Measurements from ENCODE around the gene WIPF2. TPM values are rescaled to one million over a fixed set of nuclear protein-coding genes. Genes with fewer than 3 reads are reported as not detected.

The WIPF2 gene
- total and polyA plus RNA-seq, 12 donors, result 5.2 to 30.2 (median 15.2) TPM

DNA sequence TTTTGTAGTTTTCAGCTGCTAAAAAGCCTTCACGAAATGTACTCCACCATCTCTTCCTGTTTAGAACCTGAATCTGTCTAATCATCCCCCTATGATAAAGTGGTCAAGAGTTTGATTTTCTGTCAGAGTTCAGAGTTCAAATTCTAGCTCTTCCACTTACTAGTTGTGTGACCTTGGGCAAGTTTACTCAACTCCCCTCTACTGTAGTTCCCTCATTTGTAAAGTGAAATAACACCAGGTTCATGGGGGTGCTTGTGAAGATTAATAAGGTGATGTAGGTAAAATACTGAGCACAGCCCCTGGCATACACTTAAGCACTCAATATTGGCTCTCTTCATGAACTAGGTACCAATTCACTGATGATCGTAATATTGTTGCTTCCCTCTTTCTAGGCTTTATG lies 67.4 kb downstream of the WIPF2 start:
- peaks cover 0 to 18% of the 10 kb centered on the region in 2 donors for H3K4me1 ChIP-seq (replicated peaks in 1 of 2)
- WGBS, 4 donors, result 92 to 98% (median 96%) methylated on average over 2 of the region's 2 CpGs
- no peaks in the 10 kb centered on the region for H3K9me3 ChIP-seq (replicated peaks in 1 of 3)
- H3K4me3 ChIP-seq, result no peak overlapping the region
- no peak overlapping the region for H3K27ac ChIP-seq
- DNase-seq, result no peak
- intact Hi-C loops (cut with DNase I), result loop anchor here in 1 of 2 donors (5.0 kb wide), 1 partner anchor 84 kb away; no protein-coding TSS in a partner anchor
- no peaks in the 10 kb centered on the region for H3K36me3 ChIP-seq (replicated peaks in 1 of 2)
- no peak for TF ChIP-seq POLR2A (IDR thresholded peaks at IDR 0.05)
- no peak for TF ChIP-seq CTCF (IDR thresholded peaks at IDR 0.05)
- H3K27me3 ChIP-seq, result no peaks in the 10 kb centered on the region

GRCh38 chr17:40287159-40287493 lies 68.0 kb downstream of the WIPF2 start:
- intact Hi-C loops (cut with DNase I), result loop anchor here in 1 of 2 donors (5.0 kb wide), 1 partner anchor 85 kb away; no protein-coding TSS in a partner anchor
- H3K9me3 ChIP-seq (replicated peaks in 1 of 3), result no peaks in the 10 kb centered on the region
- 33 to 40% (median 38%) methylated on average over 4 of the region's 4 CpGs for WGBS, 4 donors
- no peaks in the 10 kb centered on the region for H3K36me3 ChIP-seq (replicated peaks in 1 of 2)
- TF ChIP-seq POLR2A (IDR thresholded peaks at IDR 0.05) (no peak), CTCF (IDR thresholded peaks at IDR 0.05) (no peak)
- H3K4me3 ChIP-seq, result peak overlapping the region in 1 of 4 donors; percentile 63
- H3K4me1 ChIP-seq (replicated peaks in 1 of 2), result peaks cover 0 to 18% of the 10 kb centered on the region in 2 donors
- DNase-seq, result no peak
- H3K27me3 ChIP-seq, result no peaks in the 10 kb centered on the region
- H3K27ac ChIP-seq, result no peak overlapping the region

GRCh38 chr17:40287494-40288369 lies 68.6 kb downstream of the WIPF2 start, which contains the start of gene CDC6:
Gene CDC6, plus strand, starts transcription at chr17:40287879. Its CDS starts 1,542 bp downstream, at chr17:40289421.
- intact Hi-C loops (cut with DNase I), result loop anchor here in 1 of 2 donors (5.0 kb wide), 1 partner anchor 85 kb away; no protein-coding TSS in a partner anchor
- TF ChIP-seq POLR2A (IDR thresholded peaks at IDR 0.05), result peak in 1 of 2 donors; percentile 40
- TF ChIP-seq CTCF (IDR thresholded peaks at IDR 0.05), result no peak
- Histone ChIP-seq H3K27me3 (no peaks in the 10 kb centered on the region), H3K36me3 (replicated peaks in 1 of 2) (no peaks in the 10 kb centered on the region), H3K27ac (peak within 1 kb of the TSS in 2 of 5 donors; percentile 21 to 47), H3K4me1 (replicated peaks in 1 of 2) (peaks cover 0 to 18% of the 10 kb centered on the region in 2 donors), H3K9me3 (replicated peaks in 1 of 3) (no peaks in the 10 kb centered on the region), H3K4me3 (peak within 1 kb of the TSS in 2 of 4 donors; percentile 40 to 63)
- DNase-seq, result peak; percentile 98 to 100 (median 99)
- 0% methylated on average over 20 to 47 of the region's 47 CpGs for WGBS, 4 donors

DNA sequence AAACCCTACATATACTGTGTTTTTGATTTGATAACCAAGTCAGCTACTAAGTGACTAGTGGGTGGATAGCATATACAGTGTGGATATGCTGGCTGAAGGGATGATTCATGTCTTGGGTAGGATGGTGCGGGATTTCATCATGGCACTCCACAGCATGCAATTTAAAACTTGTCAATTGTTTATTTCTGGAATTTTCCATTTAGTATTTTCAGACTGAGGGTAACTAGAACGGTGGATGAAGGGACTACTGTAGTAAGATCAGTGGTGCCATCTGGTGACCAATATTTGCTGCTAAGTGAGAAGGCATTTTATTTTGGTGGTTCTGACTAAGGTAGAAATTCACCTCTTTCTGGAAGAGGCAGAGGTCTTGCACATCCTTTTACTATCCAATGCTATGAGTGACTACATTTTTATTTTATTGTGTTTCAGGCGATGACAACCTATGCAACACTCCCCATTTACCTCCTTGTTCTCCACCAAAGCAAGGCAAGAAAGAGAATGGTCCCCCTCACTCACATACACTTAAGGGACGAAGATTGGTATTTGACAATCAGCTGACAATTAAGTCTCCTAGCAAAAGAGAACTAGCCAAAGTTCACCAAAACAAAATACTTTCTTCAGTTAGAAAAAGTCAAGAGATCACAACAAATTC lies 71.7 kb downstream of the WIPF2 start:
- no peak overlapping the region for H3K4me3 ChIP-seq
- no peaks in the 10 kb centered on the region for H3K36me3 ChIP-seq (replicated peaks in 1 of 2)
- H3K27ac ChIP-seq, result peak overlapping the region in 1 of 5 donors; percentile 4
- no peaks in the 10 kb centered on the region for H3K27me3 ChIP-seq
- TF ChIP-seq POLR2A (IDR thresholded peaks at IDR 0.05) (no peak), CTCF (IDR thresholded peaks at IDR 0.05) (peak; percentile 35 to 83 (median 74))
- no peaks in the 10 kb centered on the region for H3K9me3 ChIP-seq (replicated peaks in 1 of 3)
- H3K4me1 ChIP-seq (replicated peaks in 1 of 2), result peaks cover 4 to 6% of the 10 kb centered on the region in 2 donors
- 44 to 52% (median 49%) methylated on average over 4 of the region's 4 CpGs for WGBS, 4 donors
- peak; percentile 57 to 87 (median 71) for DNase-seq
- intact Hi-C loops (cut with DNase I), result loop anchor here in 1 of 2 donors (5.0 kb wide), 1 partner anchor 88 kb away; no protein-coding TSS in a partner anchor

Data from adrenal gland (tissue), 12 donors.